Stimulated activated naive CD8-positive, alpha-beta T cell treated with anti-CD3 and anti-CD28 coated beads, Interleukin-15, Interleukin-2, amounts not matched to agents 100 U/mL and 50 U/mL, for 24 hours (primary cell): Measurements from ENCODE around the gene PRKCE.

Experiments used
- ATAC-seq: fragments of 150-1000 bp; cut with Tn5 transposase; one replicate; pipeline ENCODE4 v1.10.0; 2021
- DNase-seq: peaks from one replicate; pipeline ENCODE4 v3.0.0; 2021

PRKCE gene

DNA sequence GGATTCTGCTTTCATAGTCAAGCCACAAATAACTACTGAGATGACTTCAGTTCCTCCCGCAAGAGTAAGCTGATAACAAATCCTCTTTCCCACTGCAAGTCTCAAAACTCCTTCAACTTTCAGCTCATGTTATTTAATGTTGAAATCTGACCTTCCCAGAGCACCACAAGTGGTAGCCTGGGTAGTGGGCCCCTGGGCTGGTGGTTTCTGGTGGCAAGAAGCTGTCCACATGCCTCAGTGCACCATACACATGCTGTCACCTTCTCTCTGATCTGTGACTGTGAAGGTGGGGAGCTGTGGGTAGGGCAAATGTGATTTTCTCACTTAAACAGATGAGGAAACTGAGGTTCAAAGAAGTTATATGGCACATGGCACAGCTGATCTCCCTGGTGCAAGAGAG is 399.6 kb downstream of the PRKCE start:
- ATAC-seq = no peak
- DNase-seq = no peak

DNA sequence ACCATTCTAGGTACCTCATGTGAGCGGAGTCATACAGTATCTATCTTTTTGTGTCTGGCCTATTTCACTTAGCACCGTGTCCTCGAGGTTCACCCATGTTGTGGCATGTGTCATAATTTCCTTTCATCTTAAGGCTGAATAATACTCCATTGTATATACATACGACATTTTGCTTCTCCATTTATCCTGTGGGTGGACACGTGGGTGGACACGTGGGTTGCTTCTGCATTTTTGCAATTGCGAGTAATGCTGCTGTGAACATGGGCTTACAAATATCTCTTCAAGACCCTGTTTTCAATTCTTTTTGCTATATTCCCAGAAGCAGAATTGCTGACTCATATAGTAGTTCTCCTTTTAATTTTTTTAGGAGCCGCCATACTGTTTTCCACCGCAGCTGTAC is 402.1 kb downstream of the PRKCE start:
- no peak for DNase-seq
- ATAC-seq = peak; percentile 28

DNA sequence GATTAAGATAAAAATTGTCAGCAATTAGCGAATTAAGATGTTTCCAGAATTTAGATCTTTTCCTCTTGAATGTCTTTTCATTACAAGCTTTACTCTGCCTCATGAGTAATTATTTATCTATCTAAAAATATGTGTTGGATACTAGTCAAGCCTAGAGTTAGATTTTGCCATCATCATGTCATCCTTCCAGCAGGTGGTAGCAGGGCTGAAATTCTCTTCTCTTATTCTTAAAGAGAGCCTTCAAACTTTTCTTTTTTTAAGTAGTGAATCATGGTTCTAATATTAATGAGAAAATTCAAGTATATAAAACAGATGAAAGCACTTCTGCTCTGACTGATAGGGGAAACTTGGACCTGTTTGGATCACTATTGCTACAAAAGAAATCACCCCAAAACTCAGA is 405.1 kb downstream of the PRKCE start:
- ATAC-seq (no peak), DNase-seq (no peak)

DNA sequence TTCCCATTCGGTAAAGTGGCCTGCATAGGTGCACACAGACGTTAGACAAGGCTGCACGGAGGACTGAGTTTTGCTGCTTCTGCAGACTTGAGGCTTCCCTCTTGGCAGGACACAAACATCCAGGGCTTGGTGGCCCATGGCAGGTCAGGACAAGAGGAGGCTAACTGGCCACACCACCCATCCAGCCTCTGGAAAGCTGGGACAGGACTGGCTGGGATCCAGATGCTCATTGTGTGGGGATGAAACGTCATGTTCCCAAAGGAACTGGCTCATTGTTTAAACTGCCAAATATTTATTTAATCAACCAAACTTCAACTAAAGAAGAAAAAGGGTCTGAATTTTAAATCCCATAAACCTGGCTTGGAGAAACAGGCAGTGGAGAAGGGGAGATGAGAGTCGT is 406.7 kb downstream of the PRKCE start:
- ATAC-seq (no peak), DNase-seq (no peak)

DNA sequence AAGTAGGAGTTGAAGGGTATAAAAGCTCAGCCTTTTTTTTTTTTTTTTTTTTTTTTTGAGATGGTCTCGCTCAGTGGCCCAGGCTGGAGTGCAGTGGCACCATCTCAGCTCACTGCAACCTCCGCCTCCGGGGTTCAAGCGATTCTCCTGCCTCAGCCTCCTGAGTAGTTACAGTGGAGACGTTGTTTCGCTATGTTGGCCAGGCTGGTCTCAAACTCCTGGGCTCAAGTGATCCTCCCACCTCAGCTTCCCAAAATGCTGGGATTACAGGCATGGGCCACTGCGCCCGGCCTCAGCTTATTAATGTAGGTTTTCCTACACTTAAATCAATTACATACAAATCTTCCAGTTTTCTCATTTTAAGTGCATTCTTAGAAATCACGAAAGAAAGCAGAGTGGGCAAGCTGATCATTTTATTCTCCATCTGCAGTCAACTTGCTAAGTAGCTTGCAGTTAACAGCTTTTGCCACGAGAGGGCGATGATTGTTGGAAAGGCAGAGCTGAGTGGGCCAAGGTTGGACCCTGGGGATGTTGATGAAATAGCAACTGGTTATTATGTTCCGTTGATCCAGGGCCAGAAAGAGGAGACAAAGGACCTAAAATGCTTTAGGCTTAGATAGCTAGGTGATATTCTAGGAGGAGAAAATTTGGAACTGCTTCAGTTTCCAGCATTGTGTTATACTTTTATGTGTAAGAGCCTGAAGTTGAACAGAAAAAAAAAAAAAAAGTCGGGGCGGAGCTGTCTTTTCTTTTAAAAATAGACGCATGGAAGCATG is 411.4 kb downstream of the PRKCE start:
- DNase-seq (peak; percentile 77), ATAC-seq (no peak)

DNA sequence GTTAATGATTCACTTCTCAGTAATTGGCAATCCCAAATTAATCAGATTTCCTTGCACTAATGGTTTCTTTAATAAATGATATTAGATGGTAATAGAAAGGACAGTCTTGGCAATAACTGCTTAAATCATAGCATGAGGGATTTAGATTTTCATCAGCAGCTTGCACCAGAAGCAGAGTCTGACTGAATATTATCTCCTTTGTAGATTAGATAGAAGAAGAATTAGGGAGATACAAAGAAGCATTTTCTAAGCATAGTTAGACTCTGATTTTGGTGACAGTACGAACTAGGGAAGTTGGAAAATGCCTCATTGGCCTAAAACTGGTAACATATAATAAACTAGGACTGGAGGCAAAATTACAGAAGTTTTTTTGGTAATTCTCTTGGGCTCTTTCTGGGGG is 412.9 kb downstream of the PRKCE start:
- DNase-seq (no peak), ATAC-seq (no peak)

- ATAC-seq (no peak), DNase-seq (no peak)
These were observed 413.7 kb downstream of the PRKCE start for GRCh38 chr2:46065152-46065551.

- no peak for ATAC-seq
These were observed 414.6 kb downstream of the PRKCE start for GRCh38 chr2:46066116-46066515.

DNA sequence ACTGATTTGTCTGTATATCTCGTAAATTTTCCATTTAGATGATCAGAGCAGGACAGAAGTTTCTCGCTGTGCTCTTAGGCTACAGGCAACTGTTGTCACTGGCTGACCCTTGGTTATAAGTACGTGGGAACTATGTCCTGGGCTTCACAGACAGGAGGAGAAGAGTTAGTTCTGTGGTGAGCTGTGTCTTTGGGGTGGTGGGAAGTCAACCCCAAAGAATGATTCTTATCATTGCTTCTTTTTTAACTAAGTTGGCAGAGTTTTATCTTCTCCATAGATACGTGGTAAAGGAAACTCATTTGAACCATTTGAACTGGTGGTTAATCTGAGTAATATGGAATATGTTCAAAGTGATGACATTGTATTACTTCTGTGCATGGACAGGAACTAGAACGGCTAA is 415.1 kb downstream of the PRKCE start:
- DNase-seq (no peak), ATAC-seq (peak; percentile 33)

More at GRCh38 chr2:46066116-46066515, 414.6 kb downstream of the PRKCE start:
- DNase-seq = no peak

GRCh38 chr2:46067062-46067461 is 415.6 kb downstream of the PRKCE start:
- DNase-seq = no peak
- ATAC-seq = no peak

- ATAC-seq = peak; percentile 79
- no peak for DNase-seq
These were observed 416.2 kb downstream of the PRKCE start for GRCh38 chr2:46067501-46068305.

DNA sequence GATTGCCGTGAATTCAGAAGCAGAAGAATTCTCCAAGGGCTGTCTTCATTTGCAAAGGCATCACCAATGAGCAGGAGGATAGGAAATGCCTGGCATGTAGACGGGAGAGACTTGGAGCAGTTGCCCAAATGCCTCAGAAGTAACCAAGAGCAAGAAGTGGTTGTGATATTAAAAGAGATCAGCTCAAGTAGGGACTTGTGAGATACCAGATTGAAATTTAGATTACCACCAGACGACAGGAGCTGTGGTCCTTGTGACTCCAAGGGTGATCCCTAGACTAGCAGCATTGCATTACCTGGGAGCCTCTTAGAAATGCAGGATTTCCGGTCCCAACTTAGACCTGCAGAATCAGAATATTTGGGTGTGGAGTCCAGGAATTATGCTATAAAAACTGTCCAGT is 417.2 kb downstream of the PRKCE start:
- DNase-seq (no peak), ATAC-seq (no peak)

DNA sequence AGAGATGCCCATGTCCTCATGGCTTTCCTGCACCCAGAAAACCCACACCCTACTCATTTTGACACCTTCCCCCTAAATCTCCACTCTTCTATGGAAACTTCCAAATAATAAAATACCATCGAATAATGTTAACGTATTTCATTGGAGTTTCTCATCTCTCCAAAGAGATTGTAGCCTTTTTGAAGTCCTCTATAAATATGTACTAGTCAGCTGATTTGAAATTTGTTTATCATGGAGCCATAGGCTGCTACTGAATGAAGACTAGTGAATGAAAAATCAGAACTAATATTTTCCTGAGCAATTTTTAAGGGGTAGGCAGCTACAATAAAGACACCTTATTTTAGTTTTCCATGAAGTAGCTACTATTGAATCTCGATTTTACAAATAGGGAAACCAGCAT is 419.6 kb downstream of the PRKCE start:
- ATAC-seq = no peak
- DNase-seq = no peak

- no peak for DNase-seq
- ATAC-seq = no peak
These were observed 420.8 kb downstream of the PRKCE start for GRCh38 chr2:46072101-46072820.

- ATAC-seq (peak; percentile 46), DNase-seq (no peak)
These were observed 422.1 kb downstream of the PRKCE start for GRCh38 chr2:46073540-46074046.

DNA sequence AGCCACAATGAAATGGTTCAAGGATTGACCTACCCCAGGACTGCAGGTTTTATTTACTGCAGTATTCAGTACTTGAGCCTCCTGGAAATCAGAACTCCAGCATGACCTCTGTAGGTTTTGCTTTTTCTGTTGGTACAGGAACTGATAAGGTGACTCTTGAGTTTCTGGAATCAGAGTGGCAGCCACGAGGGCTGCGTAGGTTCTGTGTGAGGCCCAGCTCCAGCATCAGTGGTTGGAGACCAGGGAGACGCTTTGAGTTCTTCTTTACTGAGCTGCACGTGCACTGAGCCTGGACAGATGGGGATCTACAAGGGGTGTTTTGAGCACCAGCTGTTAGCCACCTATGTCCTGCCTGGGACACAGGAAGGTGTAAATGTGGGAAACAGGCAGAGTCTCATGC is 423.0 kb downstream of the PRKCE start:
- no peak for ATAC-seq
- no peak for DNase-seq

- DNase-seq = no peak
- no peak for ATAC-seq
These were observed 424.4 kb downstream of the PRKCE start for GRCh38 chr2:46075848-46076247.

- ATAC-seq = no peak
- DNase-seq = no peak
These were observed 424.8 kb downstream of the PRKCE start for GRCh38 chr2:46076251-46076650.

- DNase-seq = no peak
- no peak for ATAC-seq
These were observed 425.4 kb downstream of the PRKCE start for GRCh38 chr2:46076875-46077274.

DNA sequence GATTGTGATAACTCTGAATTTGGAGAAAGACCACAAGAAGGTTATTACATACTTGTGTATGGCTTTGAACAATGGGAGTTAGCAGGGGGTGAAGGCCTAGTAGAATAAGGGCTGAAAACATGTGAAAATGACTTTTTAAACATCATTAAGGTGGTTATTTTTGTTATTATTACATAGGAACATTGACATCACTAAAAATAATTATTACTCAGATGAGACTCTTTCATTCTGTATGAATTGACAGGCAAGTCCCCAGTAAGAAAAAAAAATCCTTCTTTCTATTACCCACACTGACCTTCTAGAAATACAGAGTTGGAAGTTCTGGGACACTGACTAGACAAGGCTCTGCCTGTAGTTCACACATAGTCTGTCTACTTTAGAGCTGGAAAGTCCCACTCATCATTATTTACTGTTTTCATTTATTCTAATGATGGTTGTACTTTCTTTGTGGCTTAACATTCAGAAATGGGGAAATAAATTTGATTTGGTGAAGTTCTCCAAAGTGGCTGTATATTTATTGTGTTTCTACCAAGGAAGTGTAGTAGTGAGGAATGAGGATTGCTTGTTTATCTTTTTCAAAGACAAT is 426.1 kb downstream of the PRKCE start:
- DNase-seq (no peak), ATAC-seq (no peak)

GRCh38 chr2:46079985-46080560 is 428.6 kb downstream of the PRKCE start:
- ATAC-seq (no peak), DNase-seq (no peak)
